Mesothelial cell of epicardium (in vitro differentiated cells): ENCODE results near the gene CFAP58. TPM values are rescaled to one million over a fixed set of nuclear protein-coding genes. Genes with fewer than 3 reads are reported as not detected.
A peak's percentile ranks its signal among the peaks of the same experiment; 100 is the strongest.

Experiments used
- DNase-seq, 2 experiments: peaks; one replicate each; pipeline ENCODE4 v3.0.0; 2021; ENCODE audit warnings: low spot score in 2 of 2; ENCODE audit not compliant: unreplicated experiment in 2 of 2
- H3K27ac Mint-ChIP-seq: 2 replicates; pipeline ENCODE4 v1.8.0; 2021; ENCODE audit warnings: mixed read lengths
- H3K27me3 Mint-ChIP-seq: 2 replicates; pipeline ENCODE4 v1.8.0; 2021; ENCODE audit warnings: low read depth, mixed read lengths
- H3K36me3 Mint-ChIP-seq: 2 replicates; pipeline ENCODE4 v1.8.0; 2021; ENCODE audit warnings: mixed read lengths
- H3K4me1 Mint-ChIP-seq: 2 replicates; pipeline ENCODE4 v1.8.0; 2021; ENCODE audit warnings: mixed read lengths
- H3K4me3 Mint-ChIP-seq: 2 replicates; pipeline ENCODE4 v1.8.0; 2021; ENCODE audit warnings: mild to moderate bottlenecking, moderate library complexity, mixed read lengths
- H3K9me3 Mint-ChIP-seq: 2 replicates; pipeline ENCODE4 v1.8.0; 2021; ENCODE audit warnings: mixed read lengths
- CTCF ChIP-seq: fragments of 200-600 bp; sonication (generic); IDR thresholded peaks from one replicate; pipeline ENCODE4 v1.5.0; 2021; ENCODE audit warnings: antibody characterized with exemption; ENCODE audit not compliant: unreplicated experiment
- total RNA-seq: library from RNA; stranded (reverse); gene quantifications from 3 replicates; pipeline ENCODE4 v1.2.1, GENCODE V29; 2021

CFAP58 gene
- total RNA-seq: 0.58 to 1.4 TPM (median 1.1 TPM) in 3 replicates

GRCh38 chr10:104353325-104354048 is at the start of gene CFAP58:
Gene CFAP58, plus strand, starts transcription at chr10:104353833. Its CDS starts 65 bp downstream, at chr10:104353898.
- Mint-ChIP-seq H3K4me3 (peak within 1 kb of the TSS; percentile 3), H3K27ac (peak within 1 kb of the TSS; percentile 77), H3K4me1 (peaks cover 2% of the 10 kb centered on the region), H3K27me3 (peaks cover 16% of the 10 kb centered on the region), H3K9me3 (no peaks in the 10 kb centered on the region), H3K36me3 (no peaks in the 10 kb centered on the region)
- TF ChIP-seq CTCF: peak; percentile 82
- DNase-seq: peak; percentile 81 to 93

GRCh38 chr10:104304356-104304745 is 49.3 kb upstream of the CFAP58 start:
- Mint-ChIP-seq H3K9me3 (peaks cover 10% of the 10 kb centered on the region), H3K27me3 (no peaks in the 10 kb centered on the region), H3K4me3 (no peak overlapping the region), H3K27ac (no peak overlapping the region), H3K36me3 (peaks cover 4% of the 10 kb centered on the region), H3K4me1 (peaks cover 26% of the 10 kb centered on the region)
- TF ChIP-seq CTCF: no peak
- no peak for DNase-seq

GRCh38 chr10:104304927-104305326 is 48.7 kb upstream of the CFAP58 start:
- Mint-ChIP-seq H3K4me1 (peaks cover 21% of the 10 kb centered on the region), H3K27me3 (no peaks in the 10 kb centered on the region), H3K36me3 (peaks cover 4% of the 10 kb centered on the region), H3K9me3 (peaks cover 10% of the 10 kb centered on the region), H3K27ac (no peak overlapping the region), H3K4me3 (no peak overlapping the region)
- DNase-seq: no peak
- TF ChIP-seq CTCF: no peak

- no peak overlapping the region for H3K4me3 Mint-ChIP-seq
- H3K36me3 Mint-ChIP-seq: peaks cover 4% of the 10 kb centered on the region
- peaks cover 10% of the 10 kb centered on the region for H3K9me3 Mint-ChIP-seq
- peaks cover 8% of the 10 kb centered on the region for H3K4me1 Mint-ChIP-seq
- H3K27ac Mint-ChIP-seq: no peak overlapping the region
- DNase-seq: no peak
- no peak for TF ChIP-seq CTCF
- no peaks in the 10 kb centered on the region for H3K27me3 Mint-ChIP-seq
Observed at GRCh38 chr10:104306897-104307296, 46.7 kb upstream of the CFAP58 start.

GRCh38 chr10:104307576-104308438 is 45.8 kb upstream of the CFAP58 start:
- H3K27ac Mint-ChIP-seq: no peak overlapping the region
- peaks cover 8% of the 10 kb centered on the region for H3K4me1 Mint-ChIP-seq
- peaks cover 12% of the 10 kb centered on the region for H3K36me3 Mint-ChIP-seq
- TF ChIP-seq CTCF: no peak
- no peaks in the 10 kb centered on the region for H3K27me3 Mint-ChIP-seq
- H3K4me3 Mint-ChIP-seq: no peak overlapping the region
- no peak for DNase-seq
- H3K9me3 Mint-ChIP-seq: peaks cover 10% of the 10 kb centered on the region
